ELF-1 (cell line): ENCODE results near the gene DENND2A.
A peak's percentile ranks its signal among the peaks of the same experiment; 100 is the strongest.
"Not testable (repeated sequence)": the region's sequence is repeated elsewhere in the genome, so short reads cannot be mapped to it uniquely, and the experiment has no call there.

ENCODE experiments used
- DNase-seq: peaks from one replicate; pipeline ENCODE4 v3.0.0-alpha.2; 2016; ENCODE audit warnings: low read depth, low spot score

The DENND2A gene

DNA sequence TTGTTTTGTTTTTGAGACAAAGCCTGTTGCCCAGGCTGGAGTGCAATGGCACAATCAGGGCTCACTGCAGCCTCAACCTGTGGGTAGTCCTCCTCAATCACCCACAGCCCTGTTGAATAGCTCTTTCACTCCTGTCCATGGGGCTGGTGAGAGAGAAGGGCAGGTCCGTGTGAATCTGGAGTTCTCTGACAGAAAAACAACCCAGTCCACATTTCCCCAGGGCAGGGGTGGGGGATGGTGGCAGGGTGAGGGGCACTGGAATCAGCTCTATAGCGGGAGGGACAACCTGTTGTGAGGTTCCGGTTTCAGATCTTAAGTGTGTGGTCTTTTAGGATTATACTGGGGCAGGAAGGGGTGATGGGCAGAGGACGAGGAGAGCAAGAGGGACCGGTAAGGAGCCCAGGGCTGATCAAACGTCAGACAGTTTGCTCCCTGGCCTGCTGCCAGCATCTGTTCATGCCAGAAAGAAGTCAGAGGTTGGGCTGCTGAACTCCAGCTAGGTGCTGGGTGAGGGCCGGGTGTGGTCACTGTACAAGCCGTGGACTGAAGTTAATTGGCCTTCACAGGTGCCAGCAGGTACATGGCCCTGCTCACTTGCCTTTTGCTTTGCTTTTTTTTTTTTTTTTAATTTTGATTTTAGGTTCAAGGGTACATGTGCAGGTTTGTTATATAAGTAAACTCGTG is 128.2 kb downstream of the DENND2A start:
- no peak for DNase-seq

DNA sequence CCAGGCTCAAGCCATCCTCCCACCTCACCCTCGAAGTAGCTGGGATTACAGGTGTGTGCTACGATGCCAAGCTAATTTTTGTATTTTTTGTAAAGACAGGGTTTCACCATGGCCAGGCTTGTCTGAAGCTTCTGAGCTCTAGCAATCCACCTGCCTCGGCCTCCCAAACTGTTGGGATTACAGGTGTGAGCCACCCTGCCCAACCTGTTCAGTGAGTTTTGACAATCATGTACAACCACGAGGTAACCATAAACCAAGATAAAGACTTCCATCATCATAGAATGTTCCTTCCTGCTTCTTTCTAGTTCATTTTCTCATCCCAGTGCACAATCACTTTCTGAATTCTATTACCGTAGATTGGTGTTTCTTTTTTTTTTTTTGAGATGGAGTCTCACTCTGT is 130.8 kb downstream of the DENND2A start:
- peak; percentile 11 for DNase-seq

DNA sequence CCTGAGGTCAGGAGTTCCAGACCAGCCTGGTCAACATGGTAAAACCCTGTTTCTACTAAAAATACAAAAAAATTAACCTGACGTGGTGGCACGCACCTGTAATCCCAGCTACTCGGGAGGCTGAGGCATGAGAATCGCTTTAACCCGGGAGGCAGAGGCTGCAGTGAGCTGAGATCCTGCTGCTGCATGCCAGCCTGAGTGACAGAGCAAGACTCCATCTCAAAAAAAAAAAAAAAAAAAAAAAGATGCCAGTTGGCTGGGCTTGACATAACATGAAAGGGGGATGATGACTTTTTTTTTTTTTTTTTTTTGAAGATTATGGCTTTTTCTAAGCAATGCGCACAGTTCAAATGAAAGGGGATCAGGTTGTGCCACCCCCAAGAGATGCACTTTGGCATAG is 133.1 kb downstream of the DENND2A start:
- not testable (repeated sequence) for DNase-seq

DNA sequence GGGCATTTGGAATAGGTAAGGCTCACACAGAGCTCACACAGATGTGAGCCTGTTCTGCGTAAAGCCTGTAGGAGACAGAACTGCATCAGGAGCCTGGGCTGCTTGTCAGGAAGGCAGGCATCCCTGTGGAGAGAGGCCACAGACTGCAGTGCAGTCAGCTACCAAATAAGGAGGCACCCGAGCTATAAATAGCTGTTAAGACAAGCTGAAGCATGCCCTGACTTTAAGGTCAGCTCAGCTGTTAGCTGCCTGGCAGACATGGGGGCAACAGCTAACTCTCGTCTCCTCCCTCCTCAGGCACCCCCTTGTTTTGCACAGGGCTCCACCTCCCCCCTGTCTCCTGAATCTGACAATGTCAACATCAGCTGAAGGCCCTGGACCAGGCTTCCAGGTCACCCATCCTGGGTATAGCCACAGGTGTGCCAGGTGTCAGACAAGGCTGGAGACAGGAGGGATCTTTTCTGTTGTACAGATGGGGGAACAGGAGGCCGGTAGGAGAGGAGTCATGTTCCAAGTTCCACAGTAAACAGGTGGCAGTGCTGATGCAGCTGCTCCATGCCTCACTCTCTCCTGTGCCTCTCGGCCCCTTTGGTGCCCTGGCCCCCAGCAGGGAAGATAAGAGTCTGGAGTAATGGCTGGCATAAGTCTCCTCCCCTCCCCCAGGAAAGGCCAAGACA is 133.7 kb downstream of the DENND2A start:
- peak; percentile 73 for DNase-seq

DNA sequence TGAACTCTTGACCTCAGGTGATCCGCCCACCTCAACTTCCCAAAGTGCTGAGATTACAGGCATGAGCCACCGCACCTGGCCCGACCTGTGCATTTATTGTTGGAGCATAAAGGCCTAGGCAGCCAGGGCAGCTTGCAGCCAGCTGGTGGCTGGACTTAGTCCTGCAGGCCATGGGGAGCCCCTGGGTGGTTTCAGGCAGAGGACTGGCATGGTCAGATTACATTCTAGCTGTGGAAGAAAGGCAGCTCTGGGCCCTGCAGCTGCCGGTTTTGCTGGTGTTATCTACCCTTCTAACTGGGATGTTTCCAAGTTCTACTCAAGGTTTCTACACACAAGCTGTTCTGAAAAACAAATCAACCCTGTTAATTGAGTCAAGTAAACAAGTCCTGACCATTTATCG is 138.6 kb downstream of the DENND2A start:
- peak; percentile 28 for DNase-seq

DNA sequence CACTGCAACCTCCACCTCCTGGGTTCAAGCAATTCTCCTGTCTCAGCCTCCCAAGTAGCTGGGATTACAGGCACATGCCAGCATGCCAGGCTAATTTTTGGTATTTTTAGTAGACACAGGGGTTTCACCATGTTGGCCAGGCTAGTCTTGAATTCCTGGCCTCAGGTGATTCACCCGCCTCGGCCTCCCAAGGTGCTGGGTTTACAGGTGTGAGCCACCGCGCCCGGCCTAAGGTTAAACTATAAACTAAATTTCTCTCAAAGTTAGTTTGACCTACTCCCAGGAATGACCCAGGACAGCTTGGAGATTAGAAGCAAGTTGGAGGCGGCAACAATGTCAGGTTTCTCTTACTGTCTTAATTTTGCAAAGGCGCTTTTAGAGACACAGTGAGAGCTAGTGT is 142.8 kb downstream of the DENND2A start:
- DNase-seq, result peak; percentile 6

DNA sequence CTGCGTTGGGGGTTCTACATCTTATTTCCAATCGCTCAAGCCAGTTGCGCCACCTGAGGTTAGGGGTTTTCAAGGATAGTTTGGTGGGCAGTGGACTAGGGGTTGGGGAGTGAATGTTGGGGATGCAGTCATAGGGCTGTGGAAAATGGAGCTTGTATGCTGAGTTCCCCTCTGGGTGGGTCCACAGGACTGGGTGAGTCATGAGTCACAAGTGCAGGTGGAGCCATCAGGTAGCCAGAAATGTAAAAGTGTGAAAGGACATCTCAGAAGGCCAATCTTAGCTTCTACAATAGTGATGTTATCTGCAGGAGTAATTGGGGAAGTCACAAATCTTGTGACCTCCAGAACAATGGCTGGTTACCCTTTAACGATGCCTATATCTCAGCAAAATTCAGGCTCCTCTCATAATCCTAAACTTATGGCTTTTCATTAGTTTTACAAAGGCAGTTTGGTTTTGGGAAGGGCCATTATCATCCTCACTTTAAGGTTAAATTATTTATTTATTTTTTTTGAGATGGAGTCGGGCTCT is 143.3 kb downstream of the DENND2A start:
- no peak for DNase-seq

DNA sequence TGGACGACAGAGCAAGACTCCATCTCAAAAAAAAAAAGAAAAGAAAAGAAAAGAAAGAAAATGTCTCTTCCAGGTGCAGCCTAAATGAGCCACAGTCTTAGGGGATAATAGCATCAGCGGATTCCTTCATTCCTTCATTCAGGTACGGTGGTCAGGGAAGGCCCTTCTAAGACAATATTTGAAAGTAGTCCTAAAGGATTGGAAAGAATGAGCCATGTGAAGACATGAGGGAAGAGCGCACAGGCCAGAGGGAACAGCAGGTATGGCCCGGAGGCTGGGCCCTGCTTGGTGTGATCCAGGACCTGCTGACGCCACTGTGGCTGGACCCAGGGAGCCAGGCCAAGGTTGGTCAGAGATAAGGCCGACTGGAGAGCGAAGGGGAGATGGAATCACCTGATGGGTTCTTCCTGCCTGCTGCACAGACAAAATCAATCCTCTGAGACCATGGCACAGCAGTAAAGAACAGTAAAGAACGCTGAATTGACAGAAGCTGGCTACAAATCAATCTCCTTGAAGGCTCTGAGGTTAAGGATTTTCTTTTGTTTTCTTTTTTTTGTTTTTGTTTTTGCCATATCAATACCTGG is 145.0 kb downstream of the DENND2A start:
- no peak for DNase-seq

DNA sequence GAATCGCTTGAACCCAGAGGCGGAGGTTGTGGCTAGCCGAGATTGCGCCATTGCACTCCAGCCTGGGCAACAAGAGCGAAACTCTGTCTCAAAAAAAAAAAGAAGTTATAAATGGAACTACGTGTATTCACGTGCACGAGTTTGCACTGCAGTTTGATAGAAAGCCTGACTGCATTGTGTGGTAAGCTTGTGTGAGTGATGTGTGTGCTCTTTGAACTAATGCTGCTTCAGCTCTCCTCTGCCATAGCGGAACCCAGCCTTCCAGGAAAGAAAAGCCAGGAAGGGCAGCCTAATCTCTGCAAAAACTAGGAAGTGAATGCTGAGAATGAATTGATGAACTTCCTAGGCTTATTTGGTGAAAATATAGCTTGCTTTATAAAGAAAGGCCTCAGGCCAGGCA is 145.7 kb downstream of the DENND2A start:
- DNase-seq, result no peak

DNA sequence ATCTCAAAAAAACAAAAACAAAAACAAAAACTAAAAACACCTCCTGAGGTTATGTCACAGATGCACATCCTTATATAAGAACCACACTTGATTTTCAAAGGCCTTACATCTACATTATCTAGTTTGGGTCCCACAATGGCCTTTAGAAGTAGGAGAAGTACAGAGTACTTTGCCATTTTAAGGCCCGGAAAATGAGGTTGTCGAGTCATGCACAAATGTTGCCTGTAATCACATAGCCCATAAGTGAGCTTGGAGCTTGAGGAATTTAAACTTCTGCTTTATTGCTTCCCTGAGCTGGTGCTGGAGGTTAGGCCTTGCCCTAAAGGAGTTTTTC is 151.6 kb downstream of the DENND2A start:
- DNase-seq, result peak; percentile 45

DNA sequence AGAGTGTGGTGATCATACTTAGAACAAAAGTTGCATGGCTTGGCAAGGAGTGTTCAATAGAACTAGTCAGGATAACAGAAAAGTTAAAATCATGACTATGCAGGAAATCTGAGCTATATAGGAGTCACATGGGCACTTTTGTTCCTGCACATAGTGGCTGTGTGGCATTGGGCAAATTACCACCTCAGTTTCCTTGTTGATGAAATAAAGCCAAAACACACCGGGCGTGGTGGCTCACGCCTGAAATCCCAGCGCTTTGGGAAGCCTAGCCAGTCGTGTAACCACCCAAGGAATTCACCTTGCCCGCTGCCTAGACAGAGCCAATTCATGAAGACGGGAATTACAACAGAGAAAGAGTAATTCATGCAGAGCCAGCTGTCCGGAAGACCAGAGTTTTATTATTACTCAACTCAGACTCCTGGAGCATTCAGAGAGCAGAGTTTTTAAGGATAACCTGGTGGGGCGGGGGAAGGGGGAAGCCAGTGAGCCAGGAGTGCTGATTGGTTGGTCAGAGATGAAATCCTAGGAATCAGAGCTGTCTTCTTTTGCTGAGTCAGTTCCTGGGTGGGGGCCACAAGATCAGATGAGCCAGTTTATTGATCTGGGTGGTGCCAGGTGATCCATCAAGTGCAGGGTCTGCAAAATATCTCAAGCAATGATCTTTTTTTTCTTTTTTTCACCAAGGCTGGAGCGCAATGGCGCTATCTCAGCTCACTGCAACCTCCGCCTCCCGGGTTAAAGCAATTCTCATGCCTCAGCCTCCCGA is 154.9 kb downstream of the DENND2A start:
- peak; percentile 50 for DNase-seq

DNA sequence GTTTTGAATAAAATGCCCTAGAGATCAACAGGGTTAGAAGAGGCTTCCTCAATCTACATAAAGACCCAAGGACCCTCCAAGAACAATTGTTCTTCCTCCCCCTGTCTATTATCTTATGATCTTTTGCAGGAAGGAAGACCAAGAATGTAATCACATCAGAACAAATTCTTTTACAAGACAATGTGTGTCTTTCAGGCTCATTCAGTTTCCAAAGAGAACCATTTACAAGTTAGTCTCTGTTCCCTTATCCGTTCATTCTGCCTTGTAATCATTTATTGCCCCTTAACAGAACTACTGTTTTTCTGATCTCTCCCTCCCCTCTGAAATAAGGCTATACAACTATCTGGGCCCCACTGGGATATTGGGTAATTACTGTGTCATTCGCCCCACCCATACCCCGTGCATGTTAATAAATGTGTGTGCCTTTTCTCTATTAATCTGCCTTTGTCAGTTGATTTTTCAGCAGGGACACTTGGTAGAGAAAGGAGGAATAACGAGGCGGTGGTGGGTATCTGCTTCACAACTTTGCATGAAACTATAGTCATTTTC is 155.6 kb downstream of the DENND2A start:
- no peak for DNase-seq

DNA sequence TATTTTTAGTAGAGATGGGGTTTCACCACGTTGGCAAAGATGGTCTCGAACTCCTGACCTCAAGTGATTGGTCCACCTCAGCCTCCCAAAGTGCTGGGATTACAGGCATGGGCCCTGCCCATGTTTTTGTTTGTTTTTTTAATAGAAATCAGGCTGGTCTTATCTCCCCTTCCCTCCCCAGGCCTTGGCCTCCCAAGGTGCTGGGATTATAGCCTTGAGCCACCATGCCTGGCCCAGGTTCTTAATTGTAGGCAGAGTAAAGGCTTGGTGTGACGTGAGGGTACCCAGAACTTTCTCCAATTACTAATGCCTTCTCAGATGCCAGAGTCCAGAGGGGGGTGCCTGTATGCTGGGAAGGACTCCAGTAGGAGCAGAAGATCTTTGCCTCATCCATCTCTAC is 156.1 kb downstream of the DENND2A start:
- DNase-seq, result peak; percentile 75

DNA sequence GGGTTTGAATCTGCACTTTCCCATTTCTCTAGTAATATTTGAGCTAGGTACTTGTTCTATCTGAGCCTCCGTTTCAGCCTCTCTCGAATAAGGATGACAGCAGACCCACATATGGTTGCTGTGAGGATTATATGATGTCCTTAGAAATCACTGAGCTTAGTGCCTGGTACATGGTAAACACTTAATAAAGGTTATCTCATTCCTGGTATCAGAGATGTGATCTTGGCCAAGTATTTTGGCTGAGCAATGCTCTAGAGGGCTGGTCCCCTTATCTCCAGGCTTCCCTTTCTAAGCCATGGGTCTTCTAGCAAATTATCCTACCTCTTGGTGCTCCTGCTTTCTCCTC is 160.9 kb downstream of the DENND2A start:
- DNase-seq, result no peak

DNA sequence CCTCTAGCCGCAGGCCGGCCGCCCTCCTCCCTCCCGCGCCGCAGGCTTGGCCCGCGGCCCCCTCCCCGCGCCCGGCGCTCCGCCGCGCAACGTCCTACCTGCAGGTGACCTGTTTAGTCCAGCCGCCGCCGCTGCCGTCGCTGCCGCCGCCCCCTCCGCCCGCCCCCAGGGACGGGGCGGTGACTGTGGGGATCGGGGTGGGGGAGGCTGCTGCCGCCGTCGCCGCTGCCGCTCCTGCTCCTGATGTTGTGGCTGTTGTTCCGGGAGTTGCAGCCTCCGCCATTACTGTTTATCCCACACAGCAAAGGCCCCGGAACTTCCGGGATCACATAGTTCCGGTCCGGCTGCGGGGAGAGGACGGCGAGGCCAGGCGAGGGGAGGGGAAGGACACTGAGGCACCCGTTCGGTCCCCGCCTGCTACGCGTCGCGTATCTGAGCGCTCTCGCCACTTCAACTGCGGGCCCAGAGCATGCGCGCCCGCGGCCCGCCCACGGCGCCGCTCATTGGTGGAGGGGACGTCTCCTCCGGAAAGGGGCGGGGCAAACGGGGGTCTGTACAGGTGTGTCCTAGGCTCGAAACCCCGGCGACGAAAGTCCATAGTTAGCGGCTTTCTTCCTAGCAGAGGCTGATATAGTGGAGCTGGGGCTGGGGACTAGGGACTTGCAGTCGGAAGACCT is 161.4 kb downstream of the DENND2A start, which contains the start of gene MKRN1:
Gene MKRN1, minus strand, starts transcription at position 444 of the 677 bp plus-strand sequence. Its CDS starts 161 bp downstream, at position 283.
- DNase-seq, result peak; percentile 99

DNA sequence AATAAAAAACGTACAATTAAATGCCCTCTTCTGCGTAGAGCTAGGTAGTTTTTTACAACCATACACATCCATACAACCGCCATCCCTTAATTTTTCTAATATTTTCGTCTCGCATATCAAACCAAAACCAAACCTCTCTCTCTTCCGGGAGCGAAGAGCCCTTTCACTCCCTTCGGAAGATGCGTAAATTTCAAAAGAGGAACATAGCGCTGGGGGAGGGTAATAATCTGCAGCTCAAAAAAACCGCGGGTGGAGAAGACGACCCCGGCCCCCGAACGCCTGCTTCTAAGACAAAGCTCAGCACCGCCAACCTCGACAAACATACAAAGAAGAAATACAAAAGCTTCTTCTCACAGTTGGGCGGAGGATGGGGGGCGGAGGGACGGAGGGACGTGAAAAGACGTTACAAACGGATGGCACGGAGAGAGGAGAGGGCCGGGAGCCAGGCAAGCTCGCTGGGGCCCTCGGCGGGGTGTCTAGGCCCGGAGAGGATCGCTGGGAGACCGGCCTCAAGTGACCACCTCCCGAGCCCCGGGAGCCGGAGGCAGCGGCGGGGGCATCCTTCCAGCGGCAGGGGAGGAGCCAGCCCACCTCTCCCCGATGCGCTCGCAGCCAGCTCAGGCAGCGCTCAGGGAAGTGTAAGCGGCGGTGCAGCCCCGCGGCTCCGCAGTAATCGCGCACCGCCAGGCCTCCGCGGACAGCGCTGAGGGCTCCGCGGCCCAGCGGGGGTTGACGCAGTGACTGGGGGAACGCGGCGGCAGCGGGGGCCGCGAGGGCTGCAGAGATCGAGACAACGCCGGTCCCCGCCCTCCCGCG is 162.2 kb downstream of the DENND2A start:
- DNase-seq, result peak; percentile 73

DNA sequence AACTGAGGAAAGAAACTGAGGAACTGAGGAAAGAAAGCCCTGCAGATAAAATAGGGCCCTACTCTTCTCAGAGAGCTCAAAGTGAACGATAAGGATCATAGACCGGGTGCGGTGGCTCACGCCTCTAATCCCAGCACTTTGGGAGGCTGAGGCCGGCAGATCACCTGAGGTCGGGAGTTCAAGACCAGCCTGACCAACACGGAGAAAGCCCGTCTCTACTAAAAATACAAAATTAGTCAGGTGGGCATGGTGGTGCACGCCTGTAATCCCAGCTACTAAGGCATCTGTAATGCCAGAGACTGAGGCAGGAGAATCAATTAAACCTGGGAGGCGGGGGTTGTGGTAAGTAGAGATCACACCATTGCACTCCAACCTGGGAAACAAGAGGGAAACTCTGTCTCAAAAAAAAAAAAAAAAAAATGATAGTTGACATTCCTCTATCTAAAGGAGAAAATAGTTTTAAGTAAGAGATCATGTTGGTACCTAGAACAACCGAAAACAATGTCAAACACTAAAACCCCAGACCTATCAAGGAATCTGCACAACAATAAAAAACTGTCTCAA is 163.8 kb downstream of the DENND2A start:
- no peak for DNase-seq

DNA sequence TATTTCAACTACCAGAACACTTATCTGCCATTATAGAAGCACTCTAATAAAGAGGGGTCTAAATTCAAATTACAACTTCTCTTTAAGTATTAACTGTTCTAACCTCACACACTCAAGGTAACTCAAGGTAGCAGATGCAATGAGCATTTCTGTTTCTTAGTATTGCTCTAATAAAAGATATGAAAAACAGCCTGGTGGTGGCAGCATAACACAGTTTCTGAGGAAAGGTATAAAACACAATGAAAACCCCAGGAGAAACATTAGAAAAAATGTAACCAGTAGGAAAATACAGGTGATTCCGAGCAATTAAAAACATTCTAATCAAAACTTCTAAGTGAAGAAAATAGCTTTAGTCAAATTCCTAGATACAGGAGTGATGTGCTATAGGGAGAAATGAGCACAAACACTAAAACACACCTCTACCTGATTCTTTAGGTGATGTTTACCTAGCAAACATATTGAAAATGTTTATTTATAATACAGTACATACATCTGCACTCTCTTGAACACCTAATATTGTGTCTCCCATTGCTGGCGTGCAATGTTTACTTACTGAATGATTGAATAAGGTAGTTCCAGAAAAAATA is 164.8 kb downstream of the DENND2A start:
- no peak for DNase-seq
